H1 (cell line): ENCODE results near the gene ORC6. TPM values are rescaled to one million over a fixed set of nuclear protein-coding genes. Genes with fewer than 3 reads are reported as not detected.

ENCODE experiments used
- CHD2 ChIP-seq: IDR thresholded peaks from 2 replicates; pipeline ENCODE4 v1.6.1; 2012; ENCODE audit warnings: low read length, improper control_type of control experiment
- CHD7 ChIP-seq: fragments of 300-600 bp; sonication (generic); IDR thresholded peaks from 2 replicates; pipeline ENCODE4 v1.7.1; 2012; ENCODE audit warnings: low read length, moderate library complexity, mild to moderate bottlenecking, inconsistent platforms; ENCODE audit not compliant: insufficient replicate concordance
- CTCF ChIP-seq, 3 experiments: IDR thresholded peaks; 1 replicate in 2 of 3; 2 replicates in 1 of 3; pipeline versions ENCODE4 v1.5.1 to v1.6.1; 2011; ENCODE audit warnings: low read length in 3 of 3, mild to moderate bottlenecking in 3 of 3, inconsistent platforms in 2 of 3, low read depth in 1 of 3, moderate library complexity in 1 of 3; ENCODE audit not compliant: insufficient read depth in 1 of 3; ENCODE audit errors: control extremely low read depth in 1 of 3
- E2F6 ChIP-seq: IDR thresholded peaks from 2 replicates; pipeline ENCODE4 v1.6.1; 2012; ENCODE audit warnings: inconsistent platforms
- EP300 ChIP-seq, 2 experiments: IDR thresholded peaks; 1 replicate in 1 of 2; 2 replicates in 1 of 2; pipeline ENCODE4 v1.6.1; 2011 to 2012; ENCODE audit warnings: low read depth in 2 of 2, low read length in 2 of 2, mild to moderate bottlenecking in 2 of 2, borderline replicate concordance in 1 of 2, inconsistent platforms in 1 of 2, moderate library complexity in 1 of 2
- HDAC6 ChIP-seq: IDR thresholded peaks from one replicate; pipeline ENCODE4 v1.7.1; 2012; ENCODE audit warnings: low read depth, mild to moderate bottlenecking, inconsistent platforms, low read length, moderate library complexity
- KDM1A ChIP-seq: fragments of 200-600, 300-600 bp; sonication (generic); IDR thresholded peaks from 2 replicates; pipeline ENCODE4 v1.7.1; 2016; ENCODE audit warnings: mild to moderate bottlenecking, low read length, borderline replicate concordance
- polyA plus RNA-seq, 7 experiments: library from polyadenylated mRNA; depleted of rRNA in 3 of 7; stranded (reverse) in 5 of 7; unstranded in 2 of 7; fragments of >200 nt in 5 of 7; fragments of 200-250 nt in 2 of 7; gene quantifications; 1 replicate in 5 of 7; 2 replicates in 1 of 7; 4 replicates in 1 of 7; pipeline versions ENCODE4 v1.2.1 to v1.2.3, GENCODE V29; 2011 to 2013; ENCODE audit warnings: missing spikeins in 2 of 7, mixed read lengths in 2 of 7
- total RNA-seq: library from RNA; stranded (reverse); fragmentation: NEBNext Ultra II Directional; extraction: Animal tissue kit (Norgen Biotek cat#: 25700); gene quantifications from 2 replicates; pipeline ENCODE4 v1.2.1, GENCODE V29; 2021

The ORC6 gene
- total and polyA plus RNA-seq, 2 of the 8 experiments (the other 6 are each of a cell fraction or from before 2014, with no cell fraction given): 41.8 to 67.4 TPM

- TF ChIP-seq CHD7 (no peak), E2F6 (no peak), CHD2 (no peak), CTCF (IDR thresholded peaks at IDR 0.05; ENCODE audit: control extremely low read depth in 1 of 3, insufficient read depth in 1 of 3, low read depth in 1 of 3, low read length in 3 of 3) (no peak), KDM1A (no peak), EP300 (IDR thresholded peaks at IDR 0.05; ENCODE audit: borderline replicate concordance in 1 of 2, low read depth in 2 of 2, low read length in 2 of 2) (no peak), HDAC6 (no peak)
These were observed 39.7 kb upstream of the ORC6 start (continued) for GRCh38 chr16:46649588-46650253.
